ENCODE measurements around the gene ATP5ME. TPM values are rescaled to one million over a fixed set of nuclear protein-coding genes. Genes with fewer than 3 reads are reported as not detected.

Gene ATP5ME
- polyA plus RNA-seq, 3 donors: 272 to 299 (median 298) TPM

GRCh38 chr4:624705-625590, 49.1 kb downstream of the ATP5ME start, which contains the start of gene PDE6B:
Gene PDE6B, plus strand, starts transcription at chr4:625573. Its CDS starts 54 bp downstream, at chr4:625627.
- DNase-seq (ENCODE audit: low read depth in 3 of 3, low spot score in 2 of 3): peak in 1 of 3 donors; percentile 67

GRCh38 chr4:623914-624566, 50.0 kb downstream of the ATP5ME start:
- DNase-seq (ENCODE audit: low read depth in 3 of 3, low spot score in 2 of 3): no peak

DNA sequence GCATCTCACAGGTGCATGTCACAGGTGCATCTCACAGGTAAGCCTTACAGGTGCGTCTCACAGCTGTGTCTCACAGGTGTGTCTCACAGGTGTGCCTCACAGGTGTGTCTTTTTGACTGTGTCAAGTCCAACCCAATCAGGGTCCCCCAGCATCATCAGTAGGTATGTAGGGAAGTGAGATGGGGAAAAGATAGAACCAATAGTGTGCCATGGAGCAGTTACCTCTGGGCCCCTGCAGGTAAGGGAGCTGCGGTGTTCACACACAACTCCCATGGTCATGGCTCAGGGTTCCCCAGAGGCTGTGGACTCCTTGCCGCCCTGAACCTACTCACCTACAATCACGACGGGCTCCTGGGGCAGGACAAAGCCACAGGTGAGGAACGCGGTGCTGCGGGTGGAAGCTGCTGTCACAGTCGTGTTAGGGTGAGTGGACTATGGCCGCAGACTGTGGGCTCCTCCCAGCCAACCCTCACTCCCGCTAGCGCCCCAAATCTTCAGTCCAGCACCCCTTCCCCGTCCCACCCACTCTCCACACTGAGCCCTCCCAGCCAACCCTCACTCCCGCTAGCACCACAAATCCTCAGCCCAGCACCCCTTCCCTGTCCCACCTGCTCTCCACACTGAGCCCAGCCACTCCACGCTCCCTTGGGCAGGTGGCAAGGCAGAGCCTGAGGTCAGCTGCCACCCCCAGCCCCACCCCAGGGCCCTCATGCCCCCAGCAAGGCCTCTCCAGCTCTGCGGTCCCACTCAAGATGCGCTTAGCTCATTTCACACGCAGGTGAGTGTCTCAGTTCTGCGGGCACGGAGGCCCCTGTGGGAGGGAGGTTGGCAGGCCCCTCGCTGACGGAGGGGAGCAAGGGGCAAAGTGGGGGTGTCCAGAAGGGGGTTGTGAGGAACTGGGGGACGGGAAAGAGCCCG, 50.8 kb downstream of the ATP5ME start:
- no peak for DNase-seq (ENCODE audit: low read depth in 3 of 3, low spot score in 2 of 3)

Other genes with a start within 250 kb of the ATP5ME start
- gene ZNF721, start 175.1 kb downstream of the ATP5ME start, polyA plus RNA-seq (ENCODE audit: insufficient read length in 3 of 3): 10 to 100 TPM; 44.2 to 47.2 (median 44.3) TPM
- gene PIGG, start 175.1 kb downstream of the ATP5ME start, polyA plus RNA-seq (ENCODE audit: insufficient read length in 3 of 3): 10 to 100 TPM; 49.3 to 53.8 (median 53.4) TPM
- gene TMEM271, start 98.0 kb downstream of the ATP5ME start, polyA plus RNA-seq (ENCODE audit: insufficient read length in 3 of 3): not detected
- 10 to 100 TPM; 30.5 to 38.3 (median 38.2) TPM for gene PDE6B, start 48.7 kb downstream of the ATP5ME start, polyA plus RNA-seq (ENCODE audit: insufficient read length in 3 of 3)
- gene MYL5, start 266 bp upstream of the ATP5ME start, polyA plus RNA-seq (ENCODE audit: insufficient read length in 3 of 3): 10 to 100 TPM; 14.1 to 19.6 (median 17.4) TPM
- gene SLC49A3, start 14.9 kb upstream of the ATP5ME start, polyA plus RNA-seq (ENCODE audit: insufficient read length in 3 of 3): 1 to 10 TPM; 2.5 to 3.1 (median 2.8) TPM
- 10 to 100 TPM; 53.7 to 67.6 (median 67.0) TPM for gene PCGF3, start 31.6 kb upstream of the ATP5ME start, polyA plus RNA-seq (ENCODE audit: insufficient read length in 3 of 3)
- gene CPLX1, start 151.9 kb upstream of the ATP5ME start, polyA plus RNA-seq (ENCODE audit: insufficient read length in 3 of 3): 1 to 10 TPM in 2 of 3 donors, under 1 TPM in 1; 1.00 to 1.4 (median 1.3) TPM

Measured in right renal cortex interstitium (tissue), 3 donors.